Neural cell (in vitro differentiated cells): Measurements from ENCODE around the gene OTOA. TPM values are rescaled to one million over a fixed set of nuclear protein-coding genes. Genes with fewer than 3 reads are reported as not detected.

Experiments used
- H2AFZ ChIP-seq: fragments of 200-600, 300-800 bp; sonication (generic), shearing (Covaris generic); 2 replicates; pipeline ENCODE4 v1.6.0; 2014; ENCODE audit warnings: low read depth, mild to moderate bottlenecking, antibody characterized with exemption, low read length, moderate library complexity
- H3F3A ChIP-seq: fragments of 200-600 bp; shearing (Covaris generic); 2 replicates; pipeline ENCODE4 v1.6.1; 2016; ENCODE audit warnings: mild to moderate bottlenecking, moderate library complexity, mixed read lengths, antibody characterized with exemption, low read length; ENCODE audit not compliant: insufficient read depth, poor library complexity, severe bottlenecking
- H3K27ac ChIP-seq: fragments of 200-600, 300-800 bp; sonication (generic), shearing (Covaris generic); 2 replicates; pipeline ENCODE4 v1.5.1; 2014; ENCODE audit warnings: mild to moderate bottlenecking, low read length, moderate library complexity
- H3K27me3 ChIP-seq: fragments of 300-800, 200-600 bp; sonication (generic), shearing (Covaris generic); 2 replicates; pipeline ENCODE4 v1.6.0; 2014; ENCODE audit warnings: mild to moderate bottlenecking, low read depth, low read length, moderate library complexity; ENCODE audit not compliant: insufficient read depth
- H3K36me3 ChIP-seq: fragments of 300-800, 200-600 bp; sonication (generic), shearing (Covaris generic); 2 replicates; pipeline ENCODE4 v1.5.1; 2014; ENCODE audit warnings: mild to moderate bottlenecking, antibody characterized with exemption, low read length, moderate library complexity; ENCODE audit not compliant: insufficient read depth
- H3K4me2 ChIP-seq: fragments of 300-800, 200-600 bp; sonication (generic), shearing (Covaris generic); 2 replicates; pipeline ENCODE4 v1.6.0; 2014; ENCODE audit warnings: mild to moderate bottlenecking, low read length
- H3K4me3 ChIP-seq: fragments of 300-800, 200-600 bp; sonication (generic), shearing (Covaris generic); 2 replicates; pipeline ENCODE4 v1.5.1; 2014; ENCODE audit warnings: mild to moderate bottlenecking, low read length, moderate library complexity
- H3K79me2 ChIP-seq: fragments of 200-600 bp; shearing (Covaris generic); replicated peaks from 2 replicates; pipeline ENCODE4 v1.6.0; 2014; ENCODE audit warnings: mild to moderate bottlenecking, low read length, moderate library complexity; ENCODE audit not compliant: insufficient read depth
- H3K9ac ChIP-seq: fragments of 300-800, 200-600 bp; sonication (generic), shearing (Covaris generic); 2 replicates; pipeline ENCODE4 v1.6.1; 2016; ENCODE audit warnings: mild to moderate bottlenecking, low read length, mixed read lengths
- H3K9me2 ChIP-seq: fragments of 200-600 bp; shearing (Covaris generic); 2 replicates; pipeline ENCODE4 v1.6.1; 2016; ENCODE audit warnings: mild to moderate bottlenecking, low read length, mixed read lengths; ENCODE audit not compliant: insufficient read depth
- H3K9me3 ChIP-seq: fragments of 200-600, 300-800 bp; sonication (generic), shearing (Covaris generic); 2 replicates; pipeline ENCODE4 v1.6.1; 2016; ENCODE audit warnings: mild to moderate bottlenecking, mixed run types, low read length, moderate library complexity, mixed read lengths
- H4K20me1 ChIP-seq: fragments of 200-600 bp; shearing (Covaris generic); 2 replicates; pipeline ENCODE4 v1.6.1; 2016; ENCODE audit warnings: mild to moderate bottlenecking, mixed run types; ENCODE audit not compliant: insufficient read depth
- EP300 ChIP-seq: fragments of 450-650 bp; conservative IDR thresholded peaks from 2 replicates; pipeline ENCODE4 v1.6.1; 2014; ENCODE audit warnings: antibody characterized with exemption, mild to moderate bottlenecking, moderate library complexity; ENCODE audit not compliant: poor library complexity, severe bottlenecking
- EZH2 ChIP-seq: fragments of 200-600, 300-800 bp; shearing (Covaris generic), sonication (generic); IDR thresholded peaks from 2 replicates; pipeline ENCODE4 v1.6.1; 2014; ENCODE audit warnings: antibody characterized with exemption, low read length, borderline replicate concordance, mild to moderate bottlenecking; ENCODE audit not compliant: insufficient read depth, poor library complexity, severe bottlenecking
- MXI1 ChIP-seq: fragments of 450-650 bp; conservative IDR thresholded peaks from 2 replicates; pipeline ENCODE4 v1.6.1; 2014; ENCODE audit warnings: antibody characterized with exemption, mild to moderate bottlenecking; ENCODE audit not compliant: poor library complexity, severe bottlenecking
- POLR2AphosphoS5 ChIP-seq: IDR thresholded peaks from 2 replicates; pipeline ENCODE4 v1.6.1; 2012
- RAD21 ChIP-seq: fragments of 450-650 bp; conservative IDR thresholded peaks from 2 replicates; pipeline ENCODE4 v1.6.1; 2014; ENCODE audit warnings: antibody characterized with exemption, mild to moderate bottlenecking, moderate library complexity
- REST ChIP-seq: IDR thresholded peaks from 2 replicates; pipeline ENCODE4 v1.6.1; 2012; ENCODE audit warnings: borderline replicate concordance
- SMC3 ChIP-seq: fragments of 450-650 bp; conservative IDR thresholded peaks from 2 replicates; pipeline ENCODE4 v1.6.1; 2014; ENCODE audit warnings: antibody characterized with exemption, mild to moderate bottlenecking, moderate library complexity; ENCODE audit not compliant: poor library complexity
- TAF1 ChIP-seq: IDR thresholded peaks from 2 replicates; pipeline ENCODE4 v1.6.1; 2012; ENCODE audit warnings: low read depth
- polyA plus RNA-seq: library from polyadenylated mRNA; depleted of rRNA; stranded (reverse); fragments of >200 nt; gene quantifications from 2 replicates; pipeline ENCODE4 v1.2.3, GENCODE V29; 2014
- TF ChIP-seq, protein P1 (sequence below): fragments of 450-650 bp; IDR thresholded peaks from 2 replicates; pipeline ENCODE4 v1.5.1; 2014; ENCODE audit warnings: antibody characterized with exemption, mild to moderate bottlenecking, moderate library complexity; ENCODE audit not compliant: poor library complexity, severe bottlenecking

Gene OTOA
- polyA plus RNA-seq, 1 donor from 2014 or later = 0.12 TPM

- Histone ChIP-seq H3K4me2 (no peak overlapping the region), H3K79me2 (no peaks in the 10 kb centered on the region), H3F3A (no peaks in the 10 kb centered on the region), H3K9me3 (no peaks in the 10 kb centered on the region), H3K9ac (no peak overlapping the region), H3K4me3 (no peak overlapping the region), H3K36me3 (no peaks in the 10 kb centered on the region), H3K9me2 (no peaks in the 10 kb centered on the region), H3K27ac (no peak overlapping the region), H3K27me3 (no peaks in the 10 kb centered on the region), H4K20me1 (no peaks in the 10 kb centered on the region), H2AFZ (no peak overlapping the region)
- TF ChIP-seq, protein P1, sequence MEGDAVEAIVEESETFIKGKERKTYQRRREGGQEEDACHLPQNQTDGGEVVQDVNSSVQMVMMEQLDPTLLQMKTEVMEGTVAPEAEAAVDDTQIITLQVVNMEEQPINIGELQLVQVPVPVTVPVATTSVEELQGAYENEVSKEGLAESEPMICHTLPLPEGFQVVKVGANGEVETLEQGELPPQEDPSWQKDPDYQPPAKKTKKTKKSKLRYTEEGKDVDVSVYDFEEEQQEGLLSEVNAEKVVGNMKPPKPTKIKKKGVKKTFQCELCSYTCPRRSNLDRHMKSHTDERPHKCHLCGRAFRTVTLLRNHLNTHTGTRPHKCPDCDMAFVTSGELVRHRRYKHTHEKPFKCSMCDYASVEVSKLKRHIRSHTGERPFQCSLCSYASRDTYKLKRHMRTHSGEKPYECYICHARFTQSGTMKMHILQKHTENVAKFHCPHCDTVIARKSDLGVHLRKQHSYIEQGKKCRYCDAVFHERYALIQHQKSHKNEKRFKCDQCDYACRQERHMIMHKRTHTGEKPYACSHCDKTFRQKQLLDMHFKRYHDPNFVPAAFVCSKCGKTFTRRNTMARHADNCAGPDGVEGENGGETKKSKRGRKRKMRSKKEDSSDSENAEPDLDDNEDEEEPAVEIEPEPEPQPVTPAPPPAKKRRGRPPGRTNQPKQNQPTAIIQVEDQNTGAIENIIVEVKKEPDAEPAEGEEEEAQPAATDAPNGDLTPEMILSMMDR = no peak
- TF ChIP-seq RAD21 = no peak
- no peak for TF ChIP-seq SMC3
- TF ChIP-seq POLR2AphosphoS5 = no peak
- no peak for TF ChIP-seq EP300
- no peak for TF ChIP-seq EZH2
- TF ChIP-seq MXI1 = no peak
- no peak for TF ChIP-seq REST
- TF ChIP-seq TAF1 = no peak
Observed at GRCh38 chr16:21637032-21637968, 26.5 kb upstream of the OTOA start.

DNA sequence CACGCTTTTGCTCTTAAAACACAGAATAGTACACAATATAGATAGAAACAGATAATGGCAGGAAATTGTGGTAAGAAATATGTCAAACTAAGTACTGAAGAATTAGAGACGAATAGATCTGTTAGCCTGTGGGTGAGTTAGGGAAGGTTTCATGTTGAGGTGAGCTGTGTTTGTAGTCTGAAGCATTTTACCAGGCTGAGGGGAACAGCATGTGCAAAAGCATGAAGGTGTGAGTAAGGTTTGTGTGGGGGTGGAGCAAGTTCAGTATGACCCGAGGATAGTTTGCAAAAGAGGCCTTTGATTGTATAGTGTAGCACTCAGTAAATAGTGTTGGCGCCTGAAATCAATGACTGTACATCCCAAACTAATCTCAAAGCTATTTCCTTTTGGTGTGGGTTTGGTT is 25.2 kb upstream of the OTOA start:
- Histone ChIP-seq H3K9me2 (no peaks in the 10 kb centered on the region), H3K27me3 (no peaks in the 10 kb centered on the region), H3K79me2 (no peaks in the 10 kb centered on the region), H2AFZ (no peak overlapping the region), H3F3A (no peaks in the 10 kb centered on the region), H3K36me3 (no peaks in the 10 kb centered on the region), H3K4me3 (no peak overlapping the region), H3K9ac (no peak overlapping the region), H3K27ac (no peak overlapping the region), H3K4me2 (no peak overlapping the region), H4K20me1 (no peaks in the 10 kb centered on the region), H3K9me3 (no peaks in the 10 kb centered on the region)
- no peak for TF ChIP-seq MXI1
